Mononuclear cell (primary cell): Measurements from ENCODE around the gene SDK1. TPM values are rescaled to one million over a fixed set of nuclear protein-coding genes. Genes with fewer than 3 reads are reported as not detected.

ENCODE experiments used
- H3K27me3 ChIP-seq: 2 replicates; pipeline ENCODE4 v1.6.0; 2011; ENCODE audit warnings: low read length, control low read depth; ENCODE audit not compliant: insufficient read depth
- H3K4me1 ChIP-seq: 2 replicates; pipeline ENCODE4 v1.5.1; 2011; ENCODE audit warnings: mild to moderate bottlenecking, low read length, control low read depth; ENCODE audit not compliant: insufficient read depth
- H3K4me3 ChIP-seq: 2 replicates; pipeline ENCODE4 v1.5.1; 2011; ENCODE audit warnings: mild to moderate bottlenecking, low read length, moderate library complexity
- H3K9me3 ChIP-seq: 2 replicates; pipeline ENCODE4 v1.5.1; 2011; ENCODE audit warnings: low read depth, mild to moderate bottlenecking, control low read depth, low read length
- total RNA-seq: library from RNA; depleted of rRNA; stranded (reverse); fragments of >200 nt; gene quantifications from one replicate; pipeline ENCODE4 v1.2.3, GENCODE V29; 2012

SDK1 gene
- total RNA-seq, 1 donor, result 0.31 TPM

DNA sequence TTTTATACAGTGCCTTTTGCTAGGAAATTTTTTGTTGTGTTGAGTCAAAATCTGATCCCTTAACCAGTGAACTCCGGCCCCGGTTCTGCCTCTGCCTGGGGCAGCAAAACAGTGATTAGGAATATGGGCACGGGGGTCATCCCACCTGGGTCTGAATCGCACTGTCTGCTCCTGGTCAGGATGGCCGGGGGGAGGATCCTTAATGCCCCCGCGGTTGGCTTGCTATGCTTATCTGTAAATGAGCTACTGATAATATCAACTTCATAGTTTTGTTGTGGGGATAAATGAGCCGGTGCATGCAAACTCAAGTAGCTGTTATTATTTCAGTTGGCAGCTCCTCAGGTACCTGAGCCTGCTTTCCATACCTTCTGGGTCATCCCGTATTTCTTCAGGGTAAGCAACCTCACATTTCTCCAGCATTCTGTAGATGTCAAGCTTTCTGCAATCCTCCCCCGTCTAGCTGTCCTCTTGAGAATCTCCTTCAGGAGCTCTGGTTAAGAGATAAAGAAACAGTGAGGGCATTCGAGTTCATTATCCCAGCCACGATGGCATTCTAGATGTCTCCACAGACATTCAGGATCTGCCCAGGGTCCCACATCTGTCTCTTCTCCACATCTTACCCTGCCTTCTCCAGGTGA lies 592.2 kb downstream of the SDK1 start:
- H3K4me3 ChIP-seq, result no peak overlapping the region
- no peaks in the 10 kb centered on the region for H3K9me3 ChIP-seq
- H3K27me3 ChIP-seq, result no peaks in the 10 kb centered on the region
- H3K4me1 ChIP-seq, result no peaks in the 10 kb centered on the region

DNA sequence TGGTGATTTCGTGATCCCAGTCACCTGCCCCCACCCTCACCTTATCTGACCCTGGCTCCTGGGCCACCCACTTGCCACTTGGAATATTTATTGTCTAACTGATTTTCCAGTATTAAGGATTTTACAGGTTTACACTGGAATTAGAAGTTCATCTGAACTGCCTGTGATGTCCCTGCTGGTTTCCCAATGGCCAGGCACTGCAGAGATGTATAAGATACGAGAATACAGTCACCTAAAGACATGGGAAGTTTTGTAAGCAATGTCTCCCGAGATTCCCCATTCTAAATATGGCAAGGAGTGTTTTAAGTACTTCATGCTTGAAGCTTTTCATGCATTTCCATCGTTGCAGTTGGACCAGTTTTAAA lies 592.7 kb downstream of the SDK1 start:
- Histone ChIP-seq H3K4me1 (no peaks in the 10 kb centered on the region), H3K9me3 (no peaks in the 10 kb centered on the region), H3K27me3 (no peaks in the 10 kb centered on the region), H3K4me3 (no peak overlapping the region)

DNA sequence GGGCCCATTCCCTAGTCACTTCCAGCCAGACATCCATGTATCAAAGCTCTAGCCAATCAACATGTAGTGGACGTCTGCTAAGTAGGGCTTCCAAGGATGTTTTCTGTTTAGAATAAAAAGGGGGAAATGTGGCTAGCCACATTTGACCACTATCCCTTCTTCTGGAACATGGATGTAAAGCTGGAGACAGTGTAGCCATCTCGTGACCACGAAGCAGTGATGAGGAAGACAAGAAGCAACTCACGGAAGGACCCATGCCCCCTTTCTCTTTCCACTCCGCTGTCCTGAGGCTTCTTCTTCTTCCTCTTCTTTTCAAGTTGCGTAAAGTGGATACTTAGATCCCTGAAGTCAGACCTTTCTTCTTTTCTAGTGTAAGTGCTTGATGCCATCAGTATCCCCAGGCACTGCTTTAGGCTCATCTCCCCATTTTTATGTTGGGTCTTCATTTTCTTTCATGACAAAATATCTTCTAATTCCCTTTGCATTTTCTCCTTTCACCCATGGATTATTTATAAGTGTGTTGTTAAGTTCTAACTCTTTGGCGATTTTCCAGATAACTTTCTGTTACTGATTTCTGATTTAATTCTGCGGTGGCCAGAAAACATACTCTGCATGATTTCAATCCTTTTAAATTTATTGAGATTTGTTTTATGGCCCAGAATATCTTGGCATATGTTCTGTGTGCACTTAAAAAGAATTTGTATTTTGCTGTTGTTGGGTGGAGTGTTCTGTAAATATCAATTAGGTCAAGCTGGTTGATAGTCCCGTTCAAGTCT lies 594.5 kb downstream of the SDK1 start:
- H3K4me1 ChIP-seq, result no peaks in the 10 kb centered on the region
- no peaks in the 10 kb centered on the region for H3K27me3 ChIP-seq
- H3K9me3 ChIP-seq, result no peaks in the 10 kb centered on the region
- H3K4me3 ChIP-seq, result no peak overlapping the region

DNA sequence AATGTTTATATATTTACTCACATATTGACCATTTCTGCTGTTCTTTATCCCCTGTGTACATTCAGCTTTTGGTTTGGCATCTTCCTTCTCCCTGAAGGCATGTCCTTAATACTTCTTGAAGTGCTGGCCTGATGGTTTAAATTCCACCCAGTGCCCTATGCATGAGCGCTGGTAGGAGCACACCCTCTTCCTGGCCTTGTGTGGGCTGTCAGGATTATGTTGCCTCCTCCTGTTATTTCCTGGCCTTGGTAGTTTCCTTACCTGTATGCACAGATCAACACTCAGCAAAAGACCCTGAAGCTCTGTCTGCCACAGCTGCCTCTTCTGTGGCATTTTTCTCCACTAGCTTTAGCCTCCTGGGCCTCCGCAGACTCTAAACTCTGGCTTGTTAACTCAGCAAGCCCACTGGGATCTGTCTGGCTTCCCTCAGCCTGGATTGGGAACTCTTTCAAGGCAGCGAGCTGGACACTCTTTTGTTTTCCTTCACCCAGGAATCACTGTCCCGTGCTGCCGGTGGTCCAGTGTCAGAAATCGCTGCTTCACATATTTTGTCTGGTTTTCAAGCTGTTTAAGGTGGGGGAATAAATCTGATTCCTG lies 595.2 kb downstream of the SDK1 start:
- Histone ChIP-seq H3K4me1 (no peaks in the 10 kb centered on the region), H3K9me3 (no peaks in the 10 kb centered on the region), H3K27me3 (no peaks in the 10 kb centered on the region), H3K4me3 (no peak overlapping the region)

DNA sequence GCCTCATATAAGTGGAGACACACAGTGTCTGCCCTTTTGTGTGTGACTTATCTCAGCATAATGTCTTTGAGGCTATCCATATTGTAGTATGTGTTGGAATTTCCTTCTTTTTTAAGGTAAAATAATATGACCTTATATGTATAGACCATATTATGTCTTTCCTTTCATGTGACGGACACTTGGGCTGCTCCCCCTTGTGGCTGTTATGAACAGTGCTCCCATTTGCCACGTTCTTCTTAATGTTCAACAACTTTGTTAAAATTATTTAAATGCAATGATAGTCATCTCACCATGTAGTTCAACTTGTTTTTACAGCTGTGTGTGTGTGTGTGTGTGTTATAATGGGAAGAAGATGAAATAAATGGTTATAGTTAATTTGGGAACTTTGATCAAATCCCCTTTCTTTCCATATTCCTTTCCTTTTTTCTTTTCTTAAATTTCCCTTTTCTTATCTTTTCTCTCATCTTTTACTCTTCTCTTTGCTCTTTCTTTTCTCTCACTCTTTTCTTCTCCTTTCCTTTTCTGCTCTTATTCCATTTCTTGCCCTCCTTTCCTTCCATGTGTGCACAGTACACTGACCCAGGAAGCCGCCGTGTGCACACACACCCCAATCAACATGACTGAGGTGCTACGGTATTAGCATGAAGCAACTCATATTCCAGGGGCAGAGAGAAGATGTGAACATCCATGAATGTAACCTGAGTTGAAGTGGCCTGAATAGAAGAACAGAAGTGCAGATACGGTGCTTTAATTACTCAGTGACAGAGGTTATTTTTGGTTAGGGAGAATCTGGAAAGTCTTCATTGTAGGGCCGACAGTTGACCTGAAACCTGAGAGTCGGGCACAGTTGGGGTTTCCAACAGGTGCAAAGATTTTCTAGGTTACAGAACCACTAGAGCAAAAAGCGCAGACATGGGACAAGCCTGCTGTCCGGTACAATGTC lies 596.6 kb downstream of the SDK1 start:
- H3K9me3 ChIP-seq, result no peaks in the 10 kb centered on the region
- no peaks in the 10 kb centered on the region for H3K27me3 ChIP-seq
- H3K4me1 ChIP-seq, result no peaks in the 10 kb centered on the region
- no peak overlapping the region for H3K4me3 ChIP-seq

DNA sequence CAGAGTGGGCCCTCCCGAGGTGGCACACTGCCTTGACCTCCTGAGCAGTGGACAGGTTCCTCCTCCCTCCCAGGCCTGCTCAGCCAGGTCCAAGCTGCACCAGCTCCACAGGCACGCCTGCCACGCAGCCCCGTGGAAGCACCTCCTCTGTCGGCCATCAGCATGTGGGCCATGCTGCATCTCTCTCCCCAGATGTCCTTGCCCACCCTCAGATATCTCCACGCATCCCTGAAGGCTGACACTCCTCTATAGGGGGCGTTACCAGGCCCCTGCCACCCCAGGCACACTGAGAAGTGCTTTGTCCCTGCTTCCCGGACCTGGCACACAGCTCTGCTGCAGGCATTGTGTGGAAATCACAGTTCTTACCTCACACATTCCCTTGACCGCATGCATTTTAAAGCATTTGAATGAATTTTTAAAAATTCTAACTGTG lies 598.5 kb downstream of the SDK1 start:
- Histone ChIP-seq H3K4me3 (no peak overlapping the region), H3K9me3 (no peaks in the 10 kb centered on the region), H3K27me3 (no peaks in the 10 kb centered on the region), H3K4me1 (no peaks in the 10 kb centered on the region)

DNA sequence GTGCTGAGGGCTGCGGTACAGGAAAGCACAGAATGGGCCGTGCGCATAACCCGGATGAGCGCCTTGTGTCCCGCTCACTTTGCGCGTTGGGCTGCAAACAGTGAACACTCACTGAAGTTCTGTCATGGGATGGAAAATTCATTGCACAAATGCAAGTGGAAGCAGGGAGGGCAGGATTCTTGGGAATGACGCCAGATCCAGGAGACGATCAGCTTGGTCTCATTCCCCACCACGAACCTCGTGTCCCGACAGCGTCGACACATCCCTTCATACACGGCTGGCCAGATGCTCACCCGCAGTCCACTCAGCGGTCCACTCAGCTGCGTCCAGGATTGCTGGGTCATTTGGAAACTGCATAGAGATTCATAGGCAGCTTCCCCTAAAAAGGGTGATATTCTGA lies 607.1 kb downstream of the SDK1 start:
- Histone ChIP-seq H3K27me3 (no peaks in the 10 kb centered on the region), H3K9me3 (no peaks in the 10 kb centered on the region), H3K4me1 (no peaks in the 10 kb centered on the region), H3K4me3 (no peak overlapping the region)

DNA sequence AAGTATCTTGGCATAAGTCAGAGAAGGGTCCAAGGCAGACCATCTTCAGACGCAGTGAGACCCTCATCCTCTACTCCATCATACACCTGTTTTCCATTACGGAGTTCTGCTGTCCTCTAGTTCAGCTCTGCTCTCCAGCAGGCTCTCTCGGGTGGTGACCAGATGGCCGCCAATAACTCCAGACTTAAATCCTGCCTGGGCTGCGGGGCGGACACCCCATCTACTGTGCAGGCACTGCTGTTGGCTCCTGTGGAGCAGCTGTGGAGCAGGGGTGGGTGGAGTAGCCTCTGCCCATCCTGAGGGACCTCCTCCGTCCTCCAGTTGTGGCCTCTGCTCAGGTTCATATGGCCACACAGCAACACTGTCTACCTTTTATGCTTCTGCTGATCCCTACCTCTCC lies 608.1 kb downstream of the SDK1 start:
- no peak overlapping the region for H3K4me3 ChIP-seq
- H3K4me1 ChIP-seq, result no peaks in the 10 kb centered on the region
- H3K27me3 ChIP-seq, result no peaks in the 10 kb centered on the region
- H3K9me3 ChIP-seq, result no peaks in the 10 kb centered on the region

DNA sequence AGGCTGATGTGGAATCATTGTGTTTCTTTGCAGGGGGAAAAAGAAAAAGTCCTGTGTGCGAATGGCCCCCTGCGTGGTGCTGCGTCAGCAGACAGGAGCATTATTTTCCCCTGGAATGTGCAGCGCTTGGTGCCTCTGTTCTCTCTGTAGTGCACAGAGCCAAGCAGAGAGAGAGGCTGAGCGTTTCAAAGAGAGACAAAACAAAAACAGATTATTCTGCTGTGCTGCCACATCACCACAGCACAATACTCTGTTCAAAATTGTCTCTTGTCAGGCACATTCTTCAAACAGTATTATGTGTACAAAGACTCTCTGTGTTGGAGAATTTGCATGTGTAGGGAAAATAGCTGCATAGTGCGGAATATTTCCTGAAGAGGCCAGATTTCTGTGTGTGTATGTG lies 609.0 kb downstream of the SDK1 start:
- no peaks in the 10 kb centered on the region for H3K9me3 ChIP-seq
- no peaks in the 10 kb centered on the region for H3K27me3 ChIP-seq
- no peak overlapping the region for H3K4me3 ChIP-seq
- no peaks in the 10 kb centered on the region for H3K4me1 ChIP-seq

DNA sequence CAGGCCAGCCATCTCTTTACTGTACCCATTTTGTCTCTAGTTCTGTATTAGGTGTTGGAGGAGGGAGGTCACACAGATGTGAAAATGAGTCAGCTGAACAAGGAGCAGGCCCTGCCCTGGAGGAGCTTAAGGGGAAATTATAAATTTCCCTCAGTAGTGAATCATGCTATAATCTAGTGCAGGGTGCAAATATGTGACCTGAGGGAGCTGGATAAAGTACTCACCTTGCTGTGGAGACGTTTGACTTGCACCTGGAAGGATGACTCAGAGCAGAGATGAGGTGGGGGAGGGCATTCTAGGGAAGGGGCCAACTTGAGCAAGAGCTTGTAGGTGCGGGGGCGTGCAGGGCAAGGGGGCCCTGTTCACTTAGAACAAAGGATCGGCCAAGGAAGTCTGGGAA lies 610.6 kb downstream of the SDK1 start:
- no peak overlapping the region for H3K4me3 ChIP-seq

DNA sequence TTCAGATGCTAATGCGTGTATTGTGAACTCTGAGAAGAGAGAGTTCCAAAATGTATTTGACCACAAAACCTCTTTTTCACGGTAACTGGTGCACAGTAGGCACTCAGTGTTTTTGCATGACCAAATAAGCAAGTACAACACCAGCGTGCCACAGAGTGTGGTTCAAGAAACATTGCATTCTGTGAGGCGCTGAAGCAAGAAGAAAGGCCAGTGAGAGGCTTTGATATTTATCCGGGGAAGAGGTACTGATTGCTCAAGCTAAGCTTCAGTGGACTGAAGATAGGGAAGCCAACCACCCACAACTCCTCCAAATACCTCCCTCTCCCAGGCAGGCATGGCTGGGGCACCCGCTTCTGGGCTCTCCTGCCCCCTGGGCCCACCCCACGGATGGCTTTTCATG lies 611.2 kb downstream of the SDK1 start:
- Histone ChIP-seq H3K4me3 (no peak overlapping the region), H3K9me3 (no peaks in the 10 kb centered on the region), H3K4me1 (no peaks in the 10 kb centered on the region), H3K27me3 (no peaks in the 10 kb centered on the region)

More for the DNA sequence above, 610.6 kb downstream of the SDK1 start:
- Histone ChIP-seq H3K4me1 (no peaks in the 10 kb centered on the region), H3K9me3 (no peaks in the 10 kb centered on the region), H3K27me3 (no peaks in the 10 kb centered on the region)

DNA sequence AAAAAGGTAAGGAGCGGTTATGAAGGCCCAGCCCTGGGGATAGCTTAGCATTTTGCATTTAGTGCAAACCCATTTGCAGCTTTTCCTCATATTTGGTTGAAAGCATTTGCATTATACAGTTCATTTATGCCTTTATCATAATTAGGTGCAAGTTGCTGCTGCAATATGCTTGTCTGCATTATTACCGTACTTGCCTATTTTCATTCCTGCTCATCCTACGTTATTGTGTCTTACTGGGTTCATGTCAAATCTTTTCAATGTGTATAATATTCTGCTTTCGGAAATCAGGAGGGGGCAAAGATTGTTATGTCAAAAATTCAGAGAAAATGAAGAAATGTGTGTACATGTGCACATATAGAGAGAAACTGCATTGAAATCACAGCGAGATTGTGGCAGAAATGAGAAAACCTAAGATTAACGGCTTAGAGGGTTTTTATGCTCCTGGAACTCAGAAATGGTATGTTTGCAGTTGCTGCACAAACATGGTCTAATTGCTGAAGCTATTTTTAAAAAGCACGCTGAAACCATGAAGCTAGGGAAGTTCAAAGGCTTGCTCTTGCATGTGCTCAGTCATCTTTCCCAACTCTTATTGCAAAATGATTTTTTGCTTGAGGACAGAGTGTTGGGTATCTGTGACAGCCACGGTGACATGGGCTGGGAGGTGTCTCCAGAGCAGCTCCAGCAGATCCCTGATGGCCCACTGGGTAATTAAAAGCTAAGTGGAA lies 613.2 kb downstream of the SDK1 start:
- Histone ChIP-seq H3K9me3 (no peaks in the 10 kb centered on the region), H3K4me1 (no peaks in the 10 kb centered on the region), H3K27me3 (no peaks in the 10 kb centered on the region), H3K4me3 (no peak overlapping the region)

DNA sequence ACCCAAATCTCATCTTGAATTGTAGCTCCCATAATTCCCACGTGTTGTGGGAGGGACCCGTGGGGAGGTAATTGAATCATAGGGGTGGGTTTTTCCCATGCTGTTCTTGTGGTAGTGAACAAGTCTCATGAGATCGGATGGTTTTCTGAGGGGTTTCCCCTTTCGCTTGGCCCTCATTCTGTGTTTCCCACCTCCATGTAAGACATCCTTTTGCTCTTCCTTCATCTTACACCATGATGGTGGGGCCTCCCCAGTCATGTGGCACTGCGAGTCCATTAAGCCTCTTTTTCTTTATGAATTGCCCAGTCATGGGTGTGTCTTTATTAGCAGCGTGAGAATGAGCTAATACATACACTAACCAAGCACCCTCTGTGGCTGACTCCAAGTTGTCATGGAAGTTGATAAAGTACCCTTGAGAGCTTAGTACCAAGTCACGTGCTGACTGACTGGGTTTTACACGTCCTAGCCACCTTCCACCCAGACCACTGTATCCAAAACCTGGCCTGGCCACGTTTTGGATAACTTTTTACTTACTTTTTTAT lies 614.4 kb downstream of the SDK1 start:
- no peak overlapping the region for H3K4me3 ChIP-seq
- H3K27me3 ChIP-seq, result no peaks in the 10 kb centered on the region
- H3K9me3 ChIP-seq, result no peaks in the 10 kb centered on the region
- H3K4me1 ChIP-seq, result no peaks in the 10 kb centered on the region

DNA sequence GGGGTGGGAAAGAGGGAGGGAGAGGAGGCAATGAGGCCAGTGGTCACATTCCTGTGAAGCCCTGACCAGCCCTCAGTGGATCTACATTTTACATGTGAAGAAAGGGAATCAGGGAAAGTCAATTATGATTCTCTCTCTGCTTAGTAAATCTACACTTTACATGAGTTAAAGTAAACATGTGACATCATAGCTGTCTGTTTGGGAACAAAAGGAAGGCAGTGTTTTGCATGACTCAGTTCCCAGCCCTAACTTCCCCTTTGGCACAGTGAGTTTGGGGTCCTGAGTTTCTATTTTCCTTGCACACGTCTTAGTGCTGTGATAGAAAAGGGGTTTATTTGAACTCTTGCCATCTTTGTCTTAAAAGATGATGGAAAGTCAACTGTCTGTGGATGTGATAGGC lies 615.1 kb downstream of the SDK1 start:
- Histone ChIP-seq H3K4me1 (no peaks in the 10 kb centered on the region), H3K9me3 (no peaks in the 10 kb centered on the region)

More for the DNA sequence above, 615.1 kb downstream of the SDK1 start:
- H3K27me3 ChIP-seq, result no peaks in the 10 kb centered on the region
- no peak overlapping the region for H3K4me3 ChIP-seq
